Bronchial epithelial cell (primary cell): ENCODE results near the gene PRR15L. TPM values are rescaled to one million over a fixed set of nuclear protein-coding genes. Genes with fewer than 3 reads are reported as not detected.
"Not testable (repeated sequence)": the region's sequence is repeated elsewhere in the genome, so short reads cannot be mapped to it uniquely, and the experiment has no call there.

Experiments used
- DNase-seq: peaks from one replicate; pipeline ENCODE4 v3.0.0-alpha.2; 2010; ENCODE audit warnings: low read depth
- FAIRE-seq: peaks from 2 replicates; lab custom pipeline; 2011; peaks lifted over from hg19 to GRCh38; lab: Jason Lieb, UNC
- H3K27me3 ChIP-seq: 2 replicates; pipeline ENCODE4 v1.5.1; 2011; ENCODE audit warnings: low read length; ENCODE audit not compliant: control insufficient read depth, insufficient read depth
- H3K36me3 ChIP-seq: 2 replicates; pipeline ENCODE4 v1.5.1; 2011; ENCODE audit warnings: low read length; ENCODE audit not compliant: control insufficient read depth, insufficient read depth
- H3K4me3 ChIP-seq: 2 replicates; pipeline ENCODE4 v1.5.1; 2011; ENCODE audit warnings: mild to moderate bottlenecking, low read depth, low read length, control low read depth
- total RNA-seq: library from RNA; depleted of rRNA; stranded (reverse); fragments of >200 nt; gene quantifications from 2 replicates; pipeline ENCODE4 v1.2.1, GENCODE V29; 2014
- TF ChIP-seq, protein P1 (sequence below): IDR thresholded peaks from 2 replicates; pipeline ENCODE4 v1.5.1; 2011; ENCODE audit warnings: mild to moderate bottlenecking, moderate library complexity, low read length, control low read depth, inconsistent platforms; ENCODE audit not compliant: insufficient read depth, severe bottlenecking

Gene PRR15L
- total RNA-seq, 1 donor from 2014 or later, result 1.6 TPM

DNA sequence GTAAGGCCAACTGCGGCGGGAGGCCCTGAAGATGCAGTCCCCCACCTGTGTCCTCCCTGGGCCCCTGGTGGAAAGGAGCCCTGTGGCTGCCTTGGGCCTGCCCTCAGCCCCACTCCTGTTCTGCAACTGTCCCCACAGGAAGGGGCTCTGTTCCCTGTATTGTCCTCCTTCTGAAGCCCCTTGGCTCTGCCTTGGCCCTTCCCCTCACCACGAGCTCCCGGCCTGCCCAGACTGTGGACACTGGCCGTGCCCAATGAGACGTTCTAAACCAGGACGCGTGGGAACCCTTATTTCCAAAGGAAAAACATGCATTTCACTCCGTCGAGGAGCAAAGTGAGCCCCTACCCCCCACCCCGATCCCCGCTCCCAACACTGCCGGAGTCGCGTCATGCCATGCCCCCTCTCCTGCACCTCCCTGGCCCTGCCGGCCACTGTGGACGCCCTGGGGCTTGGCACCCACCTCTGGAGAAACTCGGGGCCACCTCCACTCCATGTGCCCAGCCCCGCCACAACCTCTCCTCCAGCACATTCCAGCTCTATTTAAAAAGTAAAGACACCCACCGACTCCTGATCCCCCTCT, 29.8 kb downstream of the PRR15L start:
- DNase-seq, result no peak
- Histone ChIP-seq H3K36me3 (peaks cover 16% of the 10 kb centered on the region), H3K4me3 (no peak overlapping the region), H3K27me3 (no peaks in the 10 kb centered on the region)
- TF ChIP-seq, protein P1, sequence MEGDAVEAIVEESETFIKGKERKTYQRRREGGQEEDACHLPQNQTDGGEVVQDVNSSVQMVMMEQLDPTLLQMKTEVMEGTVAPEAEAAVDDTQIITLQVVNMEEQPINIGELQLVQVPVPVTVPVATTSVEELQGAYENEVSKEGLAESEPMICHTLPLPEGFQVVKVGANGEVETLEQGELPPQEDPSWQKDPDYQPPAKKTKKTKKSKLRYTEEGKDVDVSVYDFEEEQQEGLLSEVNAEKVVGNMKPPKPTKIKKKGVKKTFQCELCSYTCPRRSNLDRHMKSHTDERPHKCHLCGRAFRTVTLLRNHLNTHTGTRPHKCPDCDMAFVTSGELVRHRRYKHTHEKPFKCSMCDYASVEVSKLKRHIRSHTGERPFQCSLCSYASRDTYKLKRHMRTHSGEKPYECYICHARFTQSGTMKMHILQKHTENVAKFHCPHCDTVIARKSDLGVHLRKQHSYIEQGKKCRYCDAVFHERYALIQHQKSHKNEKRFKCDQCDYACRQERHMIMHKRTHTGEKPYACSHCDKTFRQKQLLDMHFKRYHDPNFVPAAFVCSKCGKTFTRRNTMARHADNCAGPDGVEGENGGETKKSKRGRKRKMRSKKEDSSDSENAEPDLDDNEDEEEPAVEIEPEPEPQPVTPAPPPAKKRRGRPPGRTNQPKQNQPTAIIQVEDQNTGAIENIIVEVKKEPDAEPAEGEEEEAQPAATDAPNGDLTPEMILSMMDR, result no peak
- FAIRE-seq, result no peak

DNA sequence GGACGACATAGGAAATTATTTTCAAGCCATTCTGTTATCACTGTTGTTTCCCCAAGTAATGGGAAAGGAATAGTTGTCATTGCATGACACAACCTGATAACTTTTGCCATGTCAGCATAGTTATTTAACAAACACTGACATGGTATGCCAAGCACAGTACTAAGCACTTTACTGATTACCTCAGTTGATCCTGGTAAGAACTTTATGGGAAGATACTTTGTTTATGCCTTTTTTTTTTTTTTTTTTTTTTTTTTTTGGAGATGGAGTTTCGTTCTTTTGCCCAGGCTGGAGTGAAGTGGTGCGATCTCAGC, 32.0 kb downstream of the PRR15L start:
- peaks cover 20% of the 10 kb centered on the region for H3K36me3 ChIP-seq
- DNase-seq, result no peak
- TF ChIP-seq, protein P1, result no peak
- H3K4me3 ChIP-seq, result no peak overlapping the region
- H3K27me3 ChIP-seq, result no peaks in the 10 kb centered on the region
- no peak for FAIRE-seq

DNA sequence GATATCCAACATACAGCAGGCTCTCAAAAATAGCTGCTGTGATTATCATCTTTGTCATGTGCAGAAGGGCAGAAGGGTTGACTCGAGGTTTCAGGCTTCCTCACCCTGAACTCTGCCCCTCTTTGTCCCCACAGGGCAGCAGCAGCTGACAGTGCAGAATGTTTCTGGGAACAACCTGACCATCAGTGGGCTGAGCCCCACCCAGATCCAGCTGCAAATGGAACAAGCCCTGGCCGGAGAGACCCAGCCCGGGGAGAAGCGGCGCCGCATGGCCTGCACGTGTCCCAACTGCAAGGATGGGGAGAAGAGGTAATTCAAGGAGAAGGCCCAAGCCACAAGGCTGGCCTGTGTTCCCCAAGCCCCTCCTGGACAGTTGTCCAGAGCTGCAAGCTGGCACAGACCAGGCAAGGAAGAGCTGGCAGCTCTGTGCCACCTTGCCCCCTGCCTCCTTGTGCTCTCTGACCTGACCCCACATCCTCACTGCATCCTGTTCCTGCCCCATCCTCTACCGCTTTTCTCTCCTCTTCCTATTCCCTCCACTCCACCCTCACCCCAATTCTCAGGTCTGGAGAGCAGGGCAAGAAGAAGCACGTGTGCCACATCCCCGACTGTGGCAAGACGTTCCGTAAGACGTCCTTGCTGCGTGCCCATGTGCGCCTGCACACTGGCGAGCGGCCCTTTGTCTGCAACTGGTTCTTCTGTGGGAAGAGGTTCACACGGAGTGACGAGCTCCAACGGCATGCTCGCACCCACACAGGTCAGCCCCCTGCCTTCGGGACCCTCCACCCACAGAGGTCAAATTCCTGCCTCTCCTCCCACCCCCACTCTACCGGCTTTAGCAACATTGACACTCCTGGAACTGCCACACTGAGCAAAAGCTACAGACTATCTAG, 32.7 kb downstream of the PRR15L start:
- peaks cover 19% of the 10 kb centered on the region for H3K36me3 ChIP-seq
- no peaks in the 10 kb centered on the region for H3K27me3 ChIP-seq
- DNase-seq, result no peak
- FAIRE-seq, result no peak
- TF ChIP-seq, protein P1, result no peak
- no peak overlapping the region for H3K4me3 ChIP-seq

DNA sequence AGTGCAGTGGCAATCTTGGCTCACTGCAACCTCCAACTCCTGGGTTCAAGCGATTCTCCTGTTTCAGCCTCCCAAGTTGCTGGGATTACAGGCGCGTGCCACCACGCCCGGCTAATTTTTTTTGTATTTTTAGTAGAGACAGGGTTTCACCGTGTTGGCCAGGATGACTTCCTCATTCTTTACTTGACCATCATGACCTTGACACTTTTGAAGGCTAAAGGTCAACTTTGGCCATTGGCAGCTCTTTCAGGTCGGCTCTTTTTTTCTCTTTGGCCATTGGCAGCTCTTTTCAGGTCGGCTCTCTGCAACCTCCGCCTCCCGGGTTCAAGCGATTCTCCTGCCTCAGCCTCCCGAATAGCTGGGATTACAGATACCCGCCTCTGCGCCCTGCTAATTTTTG, 37.8 kb downstream of the PRR15L start:
- H3K36me3 ChIP-seq, H3K27me3 ChIP-seq, DNase-seq, FAIRE-seq, H3K4me3 ChIP-seq: not testable (repeated sequence)

DNA sequence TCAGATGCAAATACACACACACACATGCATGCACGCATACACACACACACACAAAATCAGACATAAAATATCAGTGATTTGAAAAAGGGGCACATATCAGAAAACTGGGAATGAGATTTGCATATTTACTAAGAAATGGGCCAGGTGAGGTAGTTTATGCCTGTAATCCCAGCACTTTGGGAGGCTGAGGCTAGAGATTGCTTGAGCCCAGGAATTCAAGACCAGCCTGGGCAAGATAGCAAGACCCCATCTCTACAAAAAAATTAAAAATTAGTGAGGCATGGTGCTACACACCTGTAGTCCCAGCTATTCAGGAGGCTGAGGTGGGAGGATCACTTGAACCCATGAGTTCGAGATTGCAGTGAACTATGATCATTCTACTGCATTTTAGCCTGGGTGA, 38.7 kb downstream of the PRR15L start:
- FAIRE-seq (no peak), DNase-seq (no peak)
- no peak overlapping the region for H3K4me3 ChIP-seq
- H3K27me3 ChIP-seq, result no peaks in the 10 kb centered on the region
- TF ChIP-seq, protein P1, result no peak
- peaks cover 9% of the 10 kb centered on the region for H3K36me3 ChIP-seq

DNA sequence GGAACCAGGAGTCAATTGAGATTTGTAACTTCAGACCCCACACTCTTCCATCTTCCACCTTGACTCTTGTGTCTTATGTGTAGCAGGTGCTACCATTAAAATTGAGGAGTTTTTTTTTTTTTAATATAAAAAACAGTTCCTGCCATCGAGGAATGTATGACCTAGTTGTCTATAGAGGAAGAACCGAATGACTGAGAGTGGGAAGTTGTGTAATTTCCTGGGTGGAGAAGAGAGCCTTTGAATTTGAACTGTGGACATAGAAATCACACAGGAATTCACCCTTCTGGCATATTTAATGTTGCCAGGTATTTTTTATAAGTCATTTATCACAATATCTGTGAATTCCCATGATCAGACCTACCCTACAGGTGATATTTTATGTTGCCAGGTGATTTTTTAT, 39.7 kb downstream of the PRR15L start:
- Histone ChIP-seq H3K4me3 (no peak overlapping the region), H3K36me3 (peaks cover 4% of the 10 kb centered on the region), H3K27me3 (no peaks in the 10 kb centered on the region)
- no peak for FAIRE-seq
- DNase-seq, result peak; percentile 44
- TF ChIP-seq, protein P1, result no peak
